GM23338 (cell line): ENCODE data around the gene KRTAP10-5. TPM values are rescaled to one million over a fixed set of nuclear protein-coding genes. Genes with fewer than 3 reads are reported as not detected.

Experiments used
- ATAC-seq: fragments of 200-7000 bp; cut with Tn5 transposase; 3 replicates; pipeline ENCODE4 v1.9.1; 2020
- DNase-seq: peaks from one replicate; pipeline ENCODE4 v3.0.0-alpha.2; 2015; ENCODE audit warnings: low spot score
- H2AFZ ChIP-seq: fragments of 200-600 bp; sonication (generic); 2 replicates; pipeline ENCODE4 v1.8.0; 2016; ENCODE audit warnings: antibody characterized with exemption, mild to moderate bottlenecking, moderate library complexity
- H3F3A ChIP-seq: fragments of 200-600 bp; sonication (generic); replicated peaks from 2 replicates; pipeline ENCODE4 v1.8.0; 2017; ENCODE audit warnings: antibody characterized with exemption, mixed run types, low read depth
- H3K27ac ChIP-seq: fragments of 200-600 bp; sonication (generic); 2 replicates; pipeline ENCODE4 v1.6.1; 2016; ENCODE audit warnings: low read depth
- H3K27me3 ChIP-seq: fragments of 200-600 bp; sonication (generic); 2 replicates; pipeline ENCODE4 v1.8.0; 2016; ENCODE audit warnings: mild to moderate bottlenecking, mixed run types, moderate library complexity; ENCODE audit not compliant: insufficient read depth
- H3K36me3 ChIP-seq: fragments of 200-600 bp; sonication (generic); 2 replicates; pipeline ENCODE4 v1.8.0; 2016; ENCODE audit warnings: mild to moderate bottlenecking; ENCODE audit not compliant: insufficient read depth
- H3K4me1 ChIP-seq: fragments of 200-600 bp; sonication (generic); 2 replicates; pipeline ENCODE4 v1.8.0; 2016; ENCODE audit warnings: mild to moderate bottlenecking, moderate library complexity; ENCODE audit not compliant: insufficient read depth
- H3K4me2 ChIP-seq: fragments of 200-600 bp; sonication (generic); 2 replicates; pipeline ENCODE4 v1.7.1; 2017; ENCODE audit warnings: mixed run types
- H3K4me3 ChIP-seq: fragments of 200-600 bp; sonication (generic); 2 replicates; pipeline ENCODE4 v1.6.1; 2016; ENCODE audit warnings: mixed run types
- H3K79me2 ChIP-seq: fragments of 200-600 bp; sonication (generic); replicated peaks from 2 replicates; pipeline ENCODE4 v1.8.0; 2017; ENCODE audit warnings: mild to moderate bottlenecking; ENCODE audit not compliant: insufficient read depth
- H3K9me2 ChIP-seq: fragments of 200-600 bp; sonication (generic); 2 replicates; pipeline ENCODE4 v1.8.0; 2017; ENCODE audit not compliant: insufficient read depth
- H4K20me1 ChIP-seq: fragments of 200-600 bp; sonication (generic); replicated peaks from 2 replicates; pipeline ENCODE4 v1.8.0; 2017; ENCODE audit warnings: mild to moderate bottlenecking; ENCODE audit not compliant: insufficient read depth
- H3K27ac Mint-ChIP-seq: 2 replicates; pipeline ENCODE4 v1.8.0; 2020; ENCODE audit warnings: inconsistent platforms, mild to moderate bottlenecking, moderate library complexity, mixed read lengths
- H3K27me3 Mint-ChIP-seq: 3 replicates; pipeline ENCODE4 v1.8.0; 2022; ENCODE audit warnings: low read depth, mild to moderate bottlenecking, moderate library complexity, mixed read lengths, inconsistent platforms; ENCODE audit not compliant: insufficient read depth, poor library complexity
- H3K36me3 Mint-ChIP-seq: 3 replicates; pipeline ENCODE4 v1.8.0; 2021; ENCODE audit warnings: low read depth, mild to moderate bottlenecking, inconsistent platforms, moderate library complexity, mixed read lengths
- H3K4me1 Mint-ChIP-seq: 3 replicates; pipeline ENCODE4 v1.8.0; 2020; ENCODE audit warnings: mild to moderate bottlenecking, inconsistent platforms, mixed read lengths
- H3K4me3 Mint-ChIP-seq: 3 replicates; pipeline ENCODE4 v1.8.0; 2021; ENCODE audit warnings: moderate library complexity, mild to moderate bottlenecking, inconsistent platforms, mixed read lengths
- H3K9me3 Mint-ChIP-seq: 3 replicates; pipeline ENCODE4 v1.8.0; 2020; ENCODE audit warnings: moderate library complexity, mild to moderate bottlenecking, inconsistent platforms, mixed read lengths
- EZH2phosphoT487 ChIP-seq: fragments of 200-600 bp; sonication (generic); IDR thresholded peaks from one replicate; pipeline ENCODE4 v1.8.1; 2018; ENCODE audit warnings: antibody characterized with exemption; ENCODE audit not compliant: unreplicated experiment
- JUNB ChIP-seq: IDR thresholded peaks from one replicate; pipeline ENCODE4 v1.6.1; 2016; ENCODE audit warnings: antibody characterized with exemption; ENCODE audit not compliant: unreplicated experiment
- NANOG ChIP-seq: IDR thresholded peaks from 2 replicates; pipeline ENCODE4 v1.6.1; 2016; ENCODE audit warnings: antibody characterized with exemption, borderline replicate concordance
- STAT1 ChIP-seq: IDR thresholded peaks from one replicate; pipeline ENCODE4 v1.6.1; 2016; ENCODE audit warnings: antibody characterized with exemption; ENCODE audit not compliant: unreplicated experiment
- ZNF114 ChIP-seq: fragments of 250-450 bp; sonication (Bioruptor Pico); IDR thresholded peaks from 2 replicates; pipeline ENCODE4 v1.5.0; 2020; ENCODE audit warnings: mild to moderate bottlenecking, moderate library complexity
- ZNF331 ChIP-seq: fragments of 250-450 bp; sonication (Bioruptor Pico); IDR thresholded peaks from 2 replicates; pipeline ENCODE4 v1.5.0; 2020; ENCODE audit warnings: low read depth, mild to moderate bottlenecking, moderate library complexity
- polyA plus RNA-seq: library from polyadenylated mRNA; unstranded; fragments of >200 nt; fragmentation: Nextera tagmentation; extraction: Ambion mirVana; gene quantifications from 2 replicates; pipeline ENCODE4 v1.2.1, GENCODE V29; 2016
- total RNA-seq: library from RNA; depleted of rRNA; stranded (reverse); fragments of >200 nt; shearing (Covaris generic); gene quantifications from 2 replicates; pipeline ENCODE4 v1.2.3, GENCODE V29; 2014
- TF ChIP-seq, protein P1 (sequence below): IDR thresholded peaks from one replicate; pipeline ENCODE4 v1.6.1; 2018; ENCODE audit warnings: antibody characterized with exemption; ENCODE audit not compliant: unreplicated experiment
- TF ChIP-seq, protein P2 (sequence below): IDR thresholded peaks from 2 replicates; pipeline ENCODE4 v1.6.1; 2016; ENCODE audit warnings: antibody characterized with exemption
- TF ChIP-seq, protein P3 (sequence below): fragments of 250-450 bp; sonication (Bioruptor Pico); IDR thresholded peaks from 2 replicates; pipeline ENCODE4 v1.5.0; 2020; ENCODE audit warnings: mild to moderate bottlenecking, moderate library complexity

Gene KRTAP10-5
- total and polyA plus RNA-seq, 2 experiments from 2014 or later: not detected

DNA sequence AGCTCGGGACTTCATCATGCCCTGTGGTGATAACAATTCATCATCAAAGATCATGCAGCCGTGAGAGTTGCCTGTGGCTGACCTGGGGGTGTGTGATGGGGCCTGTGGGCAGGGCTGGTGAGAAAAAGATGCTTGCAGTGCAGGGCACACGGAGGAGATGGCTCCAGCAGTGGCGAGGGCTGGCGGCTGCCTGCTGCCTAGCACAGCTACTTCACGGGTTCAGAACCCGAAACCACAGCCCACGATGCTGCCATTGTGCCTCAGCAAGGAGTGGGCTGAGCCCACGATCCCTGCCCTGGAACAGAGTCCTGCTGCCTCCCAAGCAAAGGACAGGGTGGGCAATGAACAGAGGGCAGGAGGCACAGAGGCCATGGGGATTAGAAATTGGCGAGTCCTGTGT lies 45.9 kb upstream of the KRTAP10-5 start:
- no peak for DNase-seq
- no peak overlapping the region for H3K27ac ChIP-seq

More for the DNA sequence above, 45.9 kb upstream of the KRTAP10-5 start:
- no peaks in the 10 kb centered on the region for H3F3A ChIP-seq
- H3K4me1 Mint-ChIP-seq: no peaks in the 10 kb centered on the region
- TF ChIP-seq ZNF114 (CRISPR knock-in tag) (no peak), EZH2phosphoT487 (no peak), ZNF331 (CRISPR knock-in tag) (no peak), NANOG (no peak), JUNB (no peak), STAT1 (no peak)
- TF ChIP-seq, protein P1, sequence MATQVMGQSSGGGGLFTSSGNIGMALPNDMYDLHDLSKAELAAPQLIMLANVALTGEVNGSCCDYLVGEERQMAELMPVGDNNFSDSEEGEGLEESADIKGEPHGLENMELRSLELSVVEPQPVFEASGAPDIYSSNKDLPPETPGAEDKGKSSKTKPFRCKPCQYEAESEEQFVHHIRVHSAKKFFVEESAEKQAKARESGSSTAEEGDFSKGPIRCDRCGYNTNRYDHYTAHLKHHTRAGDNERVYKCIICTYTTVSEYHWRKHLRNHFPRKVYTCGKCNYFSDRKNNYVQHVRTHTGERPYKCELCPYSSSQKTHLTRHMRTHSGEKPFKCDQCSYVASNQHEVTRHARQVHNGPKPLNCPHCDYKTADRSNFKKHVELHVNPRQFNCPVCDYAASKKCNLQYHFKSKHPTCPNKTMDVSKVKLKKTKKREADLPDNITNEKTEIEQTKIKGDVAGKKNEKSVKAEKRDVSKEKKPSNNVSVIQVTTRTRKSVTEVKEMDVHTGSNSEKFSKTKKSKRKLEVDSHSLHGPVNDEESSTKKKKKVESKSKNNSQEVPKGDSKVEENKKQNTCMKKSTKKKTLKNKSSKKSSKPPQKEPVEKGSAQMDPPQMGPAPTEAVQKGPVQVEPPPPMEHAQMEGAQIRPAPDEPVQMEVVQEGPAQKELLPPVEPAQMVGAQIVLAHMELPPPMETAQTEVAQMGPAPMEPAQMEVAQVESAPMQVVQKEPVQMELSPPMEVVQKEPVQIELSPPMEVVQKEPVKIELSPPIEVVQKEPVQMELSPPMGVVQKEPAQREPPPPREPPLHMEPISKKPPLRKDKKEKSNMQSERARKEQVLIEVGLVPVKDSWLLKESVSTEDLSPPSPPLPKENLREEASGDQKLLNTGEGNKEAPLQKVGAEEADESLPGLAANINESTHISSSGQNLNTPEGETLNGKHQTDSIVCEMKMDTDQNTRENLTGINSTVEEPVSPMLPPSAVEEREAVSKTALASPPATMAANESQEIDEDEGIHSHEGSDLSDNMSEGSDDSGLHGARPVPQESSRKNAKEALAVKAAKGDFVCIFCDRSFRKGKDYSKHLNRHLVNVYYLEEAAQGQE: no peak
- TF ChIP-seq, protein P2, sequence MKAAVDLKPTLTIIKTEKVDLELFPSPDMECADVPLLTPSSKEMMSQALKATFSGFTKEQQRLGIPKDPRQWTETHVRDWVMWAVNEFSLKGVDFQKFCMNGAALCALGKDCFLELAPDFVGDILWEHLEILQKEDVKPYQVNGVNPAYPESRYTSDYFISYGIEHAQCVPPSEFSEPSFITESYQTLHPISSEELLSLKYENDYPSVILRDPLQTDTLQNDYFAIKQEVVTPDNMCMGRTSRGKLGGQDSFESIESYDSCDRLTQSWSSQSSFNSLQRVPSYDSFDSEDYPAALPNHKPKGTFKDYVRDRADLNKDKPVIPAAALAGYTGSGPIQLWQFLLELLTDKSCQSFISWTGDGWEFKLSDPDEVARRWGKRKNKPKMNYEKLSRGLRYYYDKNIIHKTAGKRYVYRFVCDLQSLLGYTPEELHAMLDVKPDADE: no peak
- TF ChIP-seq, protein P3, sequence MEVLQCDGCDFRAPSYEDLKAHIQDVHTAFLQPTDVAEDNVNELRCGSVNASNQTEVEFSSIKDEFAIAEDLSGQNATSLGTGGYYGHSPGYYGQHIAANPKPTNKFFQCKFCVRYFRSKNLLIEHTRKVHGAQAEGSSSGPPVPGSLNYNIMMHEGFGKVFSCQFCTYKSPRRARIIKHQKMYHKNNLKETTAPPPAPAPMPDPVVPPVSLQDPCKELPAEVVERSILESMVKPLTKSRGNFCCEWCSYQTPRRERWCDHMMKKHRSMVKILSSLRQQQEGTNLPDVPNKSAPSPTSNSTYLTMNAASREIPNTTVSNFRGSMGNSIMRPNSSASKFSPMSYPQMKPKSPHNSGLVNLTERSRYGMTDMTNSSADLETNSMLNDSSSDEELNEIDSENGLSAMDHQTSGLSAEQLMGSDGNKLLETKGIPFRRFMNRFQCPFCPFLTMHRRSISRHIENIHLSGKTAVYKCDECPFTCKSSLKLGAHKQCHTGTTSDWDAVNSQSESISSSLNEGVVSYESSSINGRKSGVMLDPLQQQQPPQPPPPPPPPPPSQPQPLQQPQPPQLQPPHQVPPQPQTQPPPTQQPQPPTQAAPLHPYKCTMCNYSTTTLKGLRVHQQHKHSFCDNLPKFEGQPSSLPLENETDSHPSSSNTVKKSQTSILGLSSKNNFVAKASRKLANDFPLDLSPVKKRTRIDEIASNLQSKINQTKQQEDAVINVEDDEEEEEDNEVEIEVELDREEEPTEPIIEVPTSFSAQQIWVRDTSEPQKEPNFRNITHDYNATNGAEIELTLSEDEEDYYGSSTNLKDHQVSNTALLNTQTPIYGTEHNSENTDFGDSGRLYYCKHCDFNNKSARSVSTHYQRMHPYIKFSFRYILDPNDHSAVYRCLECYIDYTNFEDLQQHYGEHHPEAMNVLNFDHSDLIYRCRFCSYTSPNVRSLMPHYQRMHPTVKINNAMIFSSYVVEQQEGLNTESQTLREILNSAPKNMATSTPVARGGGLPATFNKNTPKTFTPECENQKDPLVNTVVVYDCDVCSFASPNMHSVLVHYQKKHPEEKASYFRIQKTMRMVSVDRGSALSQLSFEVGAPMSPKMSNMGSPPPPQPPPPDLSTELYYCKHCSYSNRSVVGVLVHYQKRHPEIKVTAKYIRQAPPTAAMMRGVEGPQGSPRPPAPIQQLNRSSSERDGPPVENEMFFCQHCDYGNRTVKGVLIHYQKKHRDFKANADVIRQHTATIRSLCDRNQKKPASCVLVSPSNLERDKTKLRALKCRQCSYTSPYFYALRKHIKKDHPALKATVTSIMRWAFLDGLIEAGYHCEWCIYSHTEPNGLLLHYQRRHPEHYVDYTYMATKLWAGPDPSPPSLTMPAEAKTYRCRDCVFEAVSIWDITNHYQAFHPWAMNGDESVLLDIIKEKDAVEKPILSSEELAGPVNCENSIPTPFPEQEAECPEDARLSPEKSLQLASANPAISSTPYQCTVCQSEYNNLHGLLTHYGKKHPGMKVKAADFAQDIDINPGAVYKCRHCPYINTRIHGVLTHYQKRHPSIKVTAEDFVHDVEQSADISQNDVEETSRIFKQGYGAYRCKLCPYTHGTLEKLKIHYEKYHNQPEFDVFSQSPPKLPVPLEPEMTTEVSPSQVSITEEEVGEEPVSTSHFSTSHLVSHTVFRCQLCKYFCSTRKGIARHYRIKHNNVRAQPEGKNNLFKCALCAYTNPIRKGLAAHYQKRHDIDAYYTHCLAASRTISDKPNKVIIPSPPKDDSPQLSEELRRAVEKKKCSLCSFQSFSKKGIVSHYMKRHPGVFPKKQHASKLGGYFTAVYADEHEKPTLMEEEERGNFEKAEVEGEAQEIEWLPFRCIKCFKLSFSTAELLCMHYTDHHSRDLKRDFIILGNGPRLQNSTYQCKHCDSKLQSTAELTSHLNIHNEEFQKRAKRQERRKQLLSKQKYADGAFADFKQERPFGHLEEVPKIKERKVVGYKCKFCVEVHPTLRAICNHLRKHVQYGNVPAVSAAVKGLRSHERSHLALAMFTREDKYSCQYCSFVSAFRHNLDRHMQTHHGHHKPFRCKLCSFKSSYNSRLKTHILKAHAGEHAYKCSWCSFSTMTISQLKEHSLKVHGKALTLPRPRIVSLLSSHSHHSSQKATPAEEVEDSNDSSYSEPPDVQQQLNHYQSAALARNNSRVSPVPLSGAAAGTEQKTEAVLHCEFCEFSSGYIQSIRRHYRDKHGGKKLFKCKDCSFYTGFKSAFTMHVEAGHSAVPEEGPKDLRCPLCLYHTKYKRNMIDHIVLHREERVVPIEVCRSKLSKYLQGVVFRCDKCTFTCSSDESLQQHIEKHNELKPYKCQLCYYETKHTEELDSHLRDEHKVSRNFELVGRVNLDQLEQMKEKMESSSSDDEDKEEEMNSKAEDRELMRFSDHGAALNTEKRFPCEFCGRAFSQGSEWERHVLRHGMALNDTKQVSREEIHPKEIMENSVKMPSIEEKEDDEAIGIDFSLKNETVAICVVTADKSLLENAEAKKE (CRISPR knock-in tag): no peak
- H3K4me3 Mint-ChIP-seq: no peak overlapping the region
- ATAC-seq: no peak
- peaks cover 20% of the 10 kb centered on the region for H3K36me3 Mint-ChIP-seq
- no peak overlapping the region for H3K27ac Mint-ChIP-seq
- no peaks in the 10 kb centered on the region for H3K79me2 ChIP-seq
- H3K36me3 ChIP-seq: no peaks in the 10 kb centered on the region; the same call in 1 of the 2 replicates
- H3K9me3 Mint-ChIP-seq: peaks cover 40% of the 10 kb centered on the region
- H3K27me3 Mint-ChIP-seq: peaks cover 7% of the 10 kb centered on the region
- no peak overlapping the region for H2AFZ ChIP-seq
- no peaks in the 10 kb centered on the region for H3K27me3 ChIP-seq
- no peaks in the 10 kb centered on the region for H3K9me2 ChIP-seq
- H3K4me3 ChIP-seq: no peak overlapping the region
- no peaks in the 10 kb centered on the region for H4K20me1 ChIP-seq
- no peaks in the 10 kb centered on the region for H3K4me1 ChIP-seq
- no peak overlapping the region for H3K4me2 ChIP-seq
